Kidney capillary endothelial cell (primary cell): ENCODE results near the gene TRIM5.
"Not testable (repeated sequence)": the region's sequence is repeated elsewhere in the genome, so short reads cannot be mapped to it uniquely, and the experiment has no call there.

Experiments
- DNase-seq: peaks from one replicate; pipeline ENCODE4 v3.0.0-alpha.2; 2018; ENCODE audit warnings: low spot score

The TRIM5 gene, protein sequence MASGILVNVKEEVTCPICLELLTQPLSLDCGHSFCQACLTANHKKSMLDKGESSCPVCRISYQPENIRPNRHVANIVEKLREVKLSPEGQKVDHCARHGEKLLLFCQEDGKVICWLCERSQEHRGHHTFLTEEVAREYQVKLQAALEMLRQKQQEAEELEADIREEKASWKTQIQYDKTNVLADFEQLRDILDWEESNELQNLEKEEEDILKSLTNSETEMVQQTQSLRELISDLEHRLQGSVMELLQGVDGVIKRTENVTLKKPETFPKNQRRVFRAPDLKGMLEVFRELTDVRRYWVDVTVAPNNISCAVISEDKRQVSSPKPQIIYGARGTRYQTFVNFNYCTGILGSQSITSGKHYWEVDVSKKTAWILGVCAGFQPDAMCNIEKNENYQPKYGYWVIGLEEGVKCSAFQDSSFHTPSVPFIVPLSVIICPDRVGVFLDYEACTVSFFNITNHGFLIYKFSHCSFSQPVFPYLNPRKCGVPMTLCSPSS

DNA sequence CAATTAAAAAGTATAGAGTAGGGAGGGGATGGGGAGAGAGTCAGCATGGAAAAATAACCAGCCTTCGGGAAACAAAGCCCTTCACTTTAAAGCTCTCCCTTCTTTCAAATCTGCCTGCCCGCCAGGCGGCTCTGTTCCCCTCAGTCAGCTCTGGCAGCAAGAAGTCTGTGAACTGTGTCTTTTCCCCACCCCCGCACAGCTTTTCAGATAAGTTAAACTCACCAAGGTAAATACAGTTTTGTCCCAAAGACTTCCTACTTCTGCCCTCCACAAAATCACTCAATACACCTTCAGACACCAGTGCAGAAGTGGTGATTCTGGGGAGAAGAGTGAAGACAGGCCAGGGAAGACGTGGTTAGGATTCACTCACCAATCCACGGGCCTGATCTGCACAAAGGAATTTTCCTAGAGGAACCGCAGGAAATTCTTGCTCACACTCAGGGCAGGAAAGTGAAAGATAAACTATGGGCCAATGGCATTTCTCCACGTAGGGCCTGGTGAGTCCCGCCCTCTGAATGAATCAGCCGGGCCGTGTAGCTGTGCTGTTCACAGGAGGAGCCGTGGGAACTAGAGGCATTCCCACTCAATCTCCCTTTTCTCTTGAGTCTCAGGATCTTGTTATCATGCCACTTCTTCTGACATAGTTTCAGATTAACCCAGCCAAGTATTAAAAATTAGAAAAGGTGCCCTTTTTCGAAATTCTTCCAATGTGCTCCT, at the start of gene TRIM5:
Gene TRIM5 (minus strand): TSS at position 429 of the 717 bp plus-strand sequence. CDS start 4,897 bp downstream, outside the sequence.
- DNase-seq = peak; percentile 96

- DNase-seq = no peak
Measured at GRCh38 chr11:5727691-5728090, 42.8 kb upstream of the TRIM5 start.

GRCh38 chr11:5726351-5726750, 41.5 kb upstream of the TRIM5 start:
- DNase-seq = no peak

DNA sequence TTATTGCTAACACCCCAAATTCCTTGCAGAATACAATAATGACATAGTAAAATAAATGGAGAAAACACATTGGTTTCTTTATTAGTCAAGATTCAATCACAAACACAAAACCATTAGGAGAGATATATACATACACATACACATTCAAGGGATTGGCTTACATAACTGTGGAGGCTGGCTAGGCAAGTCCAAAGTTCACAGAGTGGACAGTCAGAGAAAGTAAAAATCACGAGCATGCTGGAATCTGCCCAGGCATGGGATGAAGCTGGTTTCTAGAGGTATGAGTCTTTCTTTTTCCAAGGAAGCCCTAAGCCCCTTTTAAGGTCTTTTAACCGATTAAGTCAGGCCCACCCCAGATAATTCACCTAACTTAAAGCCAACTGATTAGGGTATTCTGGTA, 37.7 kb upstream of the TRIM5 start:
- no peak for DNase-seq

DNA sequence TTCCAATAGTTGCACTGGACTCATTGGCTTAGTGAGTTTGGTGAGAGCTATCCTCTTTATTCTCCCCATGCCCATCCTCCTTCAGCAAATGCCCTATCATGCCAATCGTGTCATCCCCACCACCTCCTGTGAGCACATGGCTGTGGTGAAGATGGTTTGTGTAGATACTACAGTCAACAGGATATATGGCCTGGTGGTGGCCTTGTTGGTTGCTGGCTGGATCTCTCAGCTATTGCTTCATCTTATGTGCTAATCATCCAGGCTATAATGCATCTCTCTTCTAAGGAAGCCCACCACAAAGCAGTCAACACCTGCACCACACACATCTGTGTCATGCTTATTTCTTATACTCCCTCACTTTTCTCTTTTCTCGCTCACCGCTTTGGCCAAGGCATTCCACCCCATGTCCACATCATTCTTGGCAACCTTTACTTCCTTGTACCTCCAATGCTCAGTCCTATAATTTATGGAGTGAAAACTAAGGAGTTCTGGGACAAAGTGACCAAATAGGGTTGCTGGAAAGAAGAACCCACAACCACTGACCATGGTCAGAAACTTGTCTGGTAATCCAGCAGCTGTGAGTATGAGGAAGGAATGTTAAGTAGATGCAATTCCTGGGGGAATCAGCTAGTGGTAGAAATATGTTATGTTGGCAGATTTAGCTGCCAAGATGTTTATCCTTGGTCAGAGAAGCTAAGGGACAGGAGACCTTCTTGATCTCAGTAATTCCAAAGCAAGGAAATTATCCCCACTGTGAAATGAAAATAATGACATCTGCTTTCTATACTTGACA, 35.0 kb upstream of the TRIM5 start:
- no peak for DNase-seq

DNA sequence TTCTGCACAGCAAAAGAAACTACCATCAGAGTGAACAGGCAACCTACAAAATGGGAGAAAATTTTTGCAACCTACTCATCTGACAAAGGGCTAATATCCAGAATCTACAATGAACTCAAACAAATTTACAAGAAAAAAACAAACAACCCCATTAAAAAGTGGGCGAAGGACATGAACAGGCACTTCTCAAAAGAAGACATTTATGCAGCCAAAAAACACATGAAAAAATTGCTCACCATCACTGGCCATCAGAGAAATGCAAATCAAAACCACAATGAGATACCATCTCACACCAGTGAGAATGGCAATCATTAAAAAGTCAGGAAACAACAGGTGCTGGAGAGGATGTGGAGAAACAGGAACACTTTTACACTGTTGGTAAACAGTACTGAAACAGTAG, 31.6 kb upstream of the TRIM5 start:
- DNase-seq = not testable (repeated sequence)

GRCh38 chr11:5713695-5714094, 28.8 kb upstream of the TRIM5 start:
- no peak for DNase-seq

DNA sequence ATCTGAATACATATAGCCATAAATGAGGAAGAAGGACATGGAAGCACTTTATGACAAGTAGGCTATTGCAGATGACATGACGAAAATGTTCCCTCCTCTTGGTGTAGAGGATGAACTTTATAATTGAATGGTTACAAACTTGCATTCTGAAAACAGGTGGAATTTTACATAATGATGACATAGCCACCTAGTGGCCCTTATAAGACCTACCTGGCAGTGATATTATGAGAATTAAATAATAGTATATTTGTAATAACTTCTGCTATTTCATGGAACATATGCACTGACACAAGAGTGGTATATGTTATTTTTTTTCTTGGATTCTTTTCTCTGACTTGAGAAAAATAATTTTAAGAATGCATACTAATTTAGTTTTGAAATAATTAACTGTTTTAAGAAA, 27.6 kb upstream of the TRIM5 start:
- no peak for DNase-seq

DNA sequence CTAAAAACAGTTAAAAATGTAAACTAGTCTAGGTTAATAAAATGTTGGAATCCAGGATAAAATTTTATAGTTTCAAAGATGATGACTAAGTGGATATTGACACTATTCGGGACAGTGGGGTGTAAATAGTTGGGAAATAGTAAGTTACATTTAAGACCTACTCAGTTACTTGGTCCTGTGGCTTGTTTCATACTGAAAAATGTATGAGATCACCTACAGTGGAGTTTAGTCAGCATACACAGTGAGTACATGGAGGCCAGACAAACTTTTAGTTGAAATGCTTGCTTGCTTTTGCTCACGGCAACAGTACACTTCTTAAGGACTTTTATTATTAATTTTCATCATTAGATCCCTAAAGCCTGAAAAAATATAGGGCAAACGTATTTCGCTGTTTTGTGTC, 20.8 kb upstream of the TRIM5 start:
- no peak for DNase-seq

DNA sequence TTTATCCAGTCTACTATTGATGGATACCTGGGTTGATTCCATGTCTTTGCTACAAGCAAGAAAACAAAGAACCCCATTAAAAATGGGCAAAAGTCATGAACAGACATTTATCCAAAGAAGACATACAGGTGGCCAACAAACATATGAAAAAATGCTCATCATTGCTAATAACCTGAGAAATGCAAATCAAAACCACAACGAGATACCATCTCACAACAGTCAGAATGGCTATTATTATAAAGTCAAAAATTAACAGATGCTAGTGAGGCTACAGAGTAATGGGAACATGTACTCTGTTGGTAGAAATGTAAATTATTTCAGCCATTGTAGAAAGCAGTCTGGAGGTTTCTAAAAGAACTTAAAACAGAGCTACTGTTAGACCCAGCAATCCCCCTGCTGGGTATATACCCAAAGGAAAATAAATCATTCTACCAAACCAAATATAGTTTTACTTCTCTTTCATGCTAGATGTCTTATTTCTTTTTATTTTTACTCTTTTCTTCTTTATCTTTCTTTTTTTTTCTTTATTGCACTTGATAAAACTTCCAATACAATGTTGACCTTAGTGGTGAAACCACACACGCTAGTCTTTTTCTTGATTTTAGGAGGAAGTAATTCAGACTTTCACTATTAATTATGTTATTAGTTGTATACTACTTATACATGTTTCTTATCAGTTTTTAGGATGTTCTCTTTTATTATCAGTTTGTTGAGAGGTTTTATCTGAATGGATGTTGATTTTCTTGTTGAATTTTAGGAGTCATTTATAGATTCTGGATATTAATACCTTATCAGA, 19.1 kb upstream of the TRIM5 start:
- no peak for DNase-seq

DNA sequence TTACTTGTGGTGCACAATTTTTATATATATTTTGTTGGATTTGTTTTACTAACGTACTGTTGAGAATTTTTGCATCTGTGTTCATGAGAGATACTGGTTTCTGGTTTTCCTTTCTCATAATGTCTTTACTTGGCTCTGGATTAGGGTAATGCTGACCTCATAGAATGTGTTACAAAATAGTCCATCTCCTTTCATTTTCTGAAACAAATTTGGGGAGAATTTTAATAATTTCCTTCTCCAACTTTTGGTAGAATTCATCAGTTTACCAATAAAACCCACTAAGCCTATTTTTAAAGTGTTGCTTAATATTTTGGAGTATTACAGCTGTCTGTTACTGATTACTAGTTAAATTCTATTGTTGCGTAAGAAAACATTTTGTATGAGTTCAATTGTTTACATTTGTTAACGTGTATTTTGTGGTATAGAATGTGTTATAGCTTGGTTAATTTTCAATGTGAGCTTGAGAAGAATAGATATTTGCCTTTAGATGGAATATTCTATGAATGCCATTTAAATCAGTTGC, 16.2 kb upstream of the TRIM5 start:
- DNase-seq = no peak

GRCh38 chr11:5700421-5701054, 15.7 kb upstream of the TRIM5 start:
- DNase-seq = no peak

GRCh38 chr11:5698281-5698680, 13.4 kb upstream of the TRIM5 start:
- no peak for DNase-seq

DNA sequence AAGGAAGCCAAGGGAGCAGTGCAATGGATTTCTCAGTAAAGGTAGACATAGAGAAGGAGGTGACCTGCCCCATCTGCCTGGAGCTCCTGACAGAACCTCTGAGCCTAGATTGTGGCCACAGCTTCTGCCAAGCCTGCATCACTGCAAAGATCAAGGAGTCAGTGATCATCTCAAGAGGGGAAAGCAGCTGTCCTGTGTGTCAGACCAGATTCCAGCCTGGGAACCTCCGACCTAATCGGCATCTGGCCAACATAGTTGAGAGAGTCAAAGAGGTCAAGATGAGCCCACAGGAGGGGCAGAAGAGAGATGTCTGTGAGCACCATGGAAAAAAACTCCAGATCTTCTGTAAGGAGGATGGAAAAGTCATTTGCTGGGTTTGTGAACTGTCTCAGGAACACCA, 11.3 kb upstream of the TRIM5 start:
- no peak for DNase-seq

GRCh38 chr11:5695580-5695979, 10.7 kb upstream of the TRIM5 start:
- DNase-seq = no peak

DNA sequence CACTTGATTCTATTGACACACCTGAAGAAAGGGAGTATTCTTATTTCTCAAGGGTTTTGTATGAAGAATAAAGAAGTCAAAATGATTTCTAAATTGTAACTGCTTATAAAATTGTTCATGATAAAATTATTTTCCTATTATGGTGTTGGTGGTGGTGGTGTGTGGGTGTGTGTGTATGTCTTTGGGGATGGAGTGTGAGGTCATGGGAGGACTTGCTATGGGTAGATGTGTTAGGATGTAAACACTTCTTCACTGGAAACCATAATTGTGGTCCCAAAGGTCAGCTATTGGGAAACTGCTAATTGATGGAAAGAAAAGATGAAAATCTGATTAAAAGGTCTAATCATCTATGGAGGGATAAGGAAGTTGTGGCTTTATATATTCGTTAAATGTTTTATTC, 9.8 kb upstream of the TRIM5 start:
- no peak for DNase-seq

GRCh38 chr11:5691964-5692361, 7.1 kb upstream of the TRIM5 start:
- DNase-seq = no peak

DNA sequence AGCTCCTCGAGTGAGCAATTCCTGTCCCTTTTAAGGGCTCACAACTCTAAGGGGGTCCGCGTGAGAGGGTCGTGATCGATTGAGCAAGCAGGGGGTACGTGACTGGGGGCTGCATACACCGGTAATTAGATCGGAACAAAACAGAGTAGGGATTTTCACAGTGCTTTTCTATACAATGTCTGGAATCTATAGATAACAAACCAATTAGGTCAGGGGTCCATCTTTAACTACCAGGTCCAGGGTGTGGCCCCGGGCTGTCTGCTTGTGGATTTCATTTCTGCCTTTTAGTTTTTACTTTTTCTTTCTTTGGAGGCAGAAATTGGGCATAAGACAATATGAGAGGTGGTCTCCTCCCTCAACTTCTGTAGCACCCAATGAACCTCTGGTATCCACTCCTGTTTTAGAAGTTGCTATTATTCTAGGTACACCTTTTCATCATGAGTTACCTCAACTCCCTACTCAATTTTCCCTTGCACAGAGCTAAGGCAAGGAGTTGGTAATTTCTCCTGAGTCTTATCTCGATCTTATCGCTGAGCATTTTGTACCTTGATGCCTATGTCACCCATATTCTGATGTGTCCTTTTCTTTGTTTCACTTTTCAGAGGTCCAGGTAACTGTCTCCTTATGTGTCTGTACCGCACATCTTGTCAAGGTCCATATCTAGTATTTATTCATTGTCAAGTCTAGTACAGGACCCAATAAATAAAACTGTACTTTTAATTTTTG, 6.5 kb upstream of the TRIM5 start:
- DNase-seq = not testable (repeated sequence)

GRCh38 chr11:5690736-5691135, 5.9 kb upstream of the TRIM5 start:
- no peak for DNase-seq

GRCh38 chr11:5690216-5690615, 5.3 kb upstream of the TRIM5 start:
- no peak for DNase-seq
